Bone marrow (tissue), 2 donors: Measurements from ENCODE around the gene EFNA4.

ENCODE experiments used
- DNase-seq, 2 donors: peaks; one replicate each; lab custom pipeline; 2025; lab: John Stamatoyannopoulos, UW

Gene EFNA4

DNA sequence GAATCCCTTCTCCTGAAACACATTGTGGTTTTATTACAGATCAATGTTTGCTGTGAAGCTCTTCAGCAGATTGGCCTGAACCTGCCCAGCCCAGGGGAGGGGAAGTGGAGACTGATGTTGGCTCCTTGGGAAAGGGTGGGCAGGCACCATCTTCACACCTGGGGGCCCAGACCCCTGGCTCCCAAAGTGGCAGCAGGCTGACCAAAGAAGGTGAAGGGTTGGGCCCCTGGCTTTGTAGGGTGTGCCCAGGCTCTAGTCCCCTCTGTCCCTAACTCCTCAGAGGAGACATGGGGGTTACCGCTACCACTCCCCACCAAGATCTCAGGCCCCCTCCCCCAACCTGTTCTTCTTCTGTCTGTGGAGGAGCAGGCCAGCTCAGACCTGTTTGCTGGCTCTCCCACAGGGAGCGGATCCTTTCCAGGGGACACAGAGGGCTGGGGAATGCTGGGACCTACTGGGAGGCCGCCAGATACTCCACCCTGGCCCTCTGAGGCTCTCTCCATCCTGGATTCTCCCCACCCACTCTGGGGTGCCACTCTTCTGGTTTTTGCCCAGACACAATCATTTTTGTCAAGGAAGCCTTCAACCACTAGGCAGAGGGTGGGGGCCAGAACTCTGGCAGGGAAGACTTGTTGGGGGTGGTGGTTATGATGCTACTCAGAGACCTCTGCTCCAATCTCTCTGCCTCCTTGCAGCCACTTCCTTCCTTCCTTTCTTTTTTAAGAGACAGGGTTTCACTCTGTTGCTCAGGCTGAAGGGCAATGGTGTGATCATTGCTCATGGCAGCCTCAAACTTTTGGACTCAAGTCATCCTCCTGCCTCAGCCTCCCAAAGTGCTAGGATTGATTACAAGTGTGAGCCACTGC is 10.1 kb downstream of the EFNA4 start:
- DNase-seq: peak in 1 of 2 donors; percentile 66

DNA sequence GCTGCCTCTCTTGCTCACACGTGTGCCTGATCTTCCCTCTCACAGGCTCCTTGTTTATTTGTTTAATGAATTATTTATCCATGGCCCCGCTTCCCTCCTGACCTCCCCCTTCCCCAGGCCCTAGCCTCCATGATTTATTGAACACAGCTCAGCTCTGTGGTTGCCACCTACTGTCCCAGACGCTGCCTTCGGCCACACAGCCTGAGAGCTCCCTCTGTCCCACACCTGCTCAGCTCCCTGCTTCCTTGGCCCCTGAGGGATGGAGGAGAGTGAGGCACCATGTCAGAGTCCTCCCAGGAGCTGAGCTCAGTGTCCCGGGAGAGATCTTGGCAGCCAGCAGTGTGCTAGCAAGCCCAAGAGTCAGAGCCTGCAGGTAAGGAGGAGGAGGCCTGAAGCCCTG is 12.0 kb downstream of the EFNA4 start:
- no peak for DNase-seq

DNA sequence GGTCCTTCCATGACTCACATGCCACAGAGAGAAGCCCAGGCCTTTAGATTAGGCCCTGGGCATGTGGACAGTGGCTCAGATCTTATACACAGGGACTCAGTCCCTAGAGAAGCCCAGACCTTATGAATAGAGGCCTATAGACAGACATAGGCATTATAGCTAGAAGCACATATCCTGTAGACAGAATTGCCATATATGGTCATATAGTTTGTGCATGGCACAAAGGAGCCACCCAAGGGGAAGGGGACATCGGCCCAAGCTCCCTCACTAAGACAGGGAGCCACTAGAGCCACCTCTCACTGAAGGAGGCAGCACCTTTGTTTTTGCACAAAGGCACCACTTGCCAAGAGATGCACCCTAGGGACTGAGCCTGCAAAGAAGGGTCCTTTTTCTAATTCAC is 12.8 kb downstream of the EFNA4 start:
- no peak for DNase-seq

DNA sequence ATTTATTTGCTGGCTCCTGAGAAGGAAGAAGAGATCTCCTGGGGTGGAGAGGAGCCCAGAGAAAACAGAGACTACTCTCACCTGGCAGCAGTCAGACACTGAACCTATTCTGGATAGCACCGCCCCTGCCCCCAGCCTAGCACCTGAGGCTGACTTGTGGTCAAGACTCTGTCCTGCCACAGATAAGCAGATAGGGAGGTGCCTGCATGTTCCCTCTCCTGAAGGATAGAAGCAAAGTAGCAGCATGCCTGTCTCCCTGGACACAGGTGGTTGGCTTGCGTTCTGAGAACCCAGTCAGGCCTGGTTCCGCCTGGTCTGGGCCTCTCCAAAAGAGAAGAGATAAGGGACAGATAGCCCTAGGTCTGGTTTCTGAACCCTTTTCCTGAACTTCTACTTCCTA is 13.8 kb downstream of the EFNA4 start:
- DNase-seq: no peak

DNA sequence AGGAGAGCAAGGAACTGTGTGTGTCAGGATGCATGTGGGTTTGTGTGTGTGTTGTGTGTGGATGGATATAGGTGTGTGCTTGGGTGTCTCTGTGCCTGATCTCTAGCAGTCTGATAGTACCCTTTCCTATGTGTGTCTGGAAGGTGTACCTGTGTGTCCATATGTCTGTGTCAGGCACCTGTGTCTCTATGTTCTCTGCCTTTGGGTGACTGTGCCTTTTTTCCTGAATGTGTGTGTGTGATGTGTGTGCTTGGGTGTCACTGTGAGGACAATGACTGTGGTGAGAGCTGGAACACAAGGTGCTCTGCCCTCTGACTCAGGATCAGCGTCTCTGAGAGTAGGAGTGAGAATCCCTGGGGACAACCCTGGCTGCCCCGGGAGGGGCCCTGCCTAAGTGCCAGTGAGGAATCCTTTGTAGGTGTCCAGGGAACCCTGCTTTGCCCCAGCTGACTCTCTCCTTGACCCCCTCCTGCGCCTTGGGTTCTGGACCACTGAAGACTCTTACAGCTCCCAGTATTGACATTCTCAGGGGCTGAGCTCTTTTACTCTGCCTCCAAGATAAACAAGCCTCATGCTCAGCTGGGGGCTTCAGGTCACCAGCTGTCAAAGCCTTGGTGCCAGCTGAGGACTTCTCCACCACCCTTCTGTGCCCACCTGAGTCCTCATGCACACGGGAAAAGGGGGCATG is 14.4 kb downstream of the EFNA4 start:
- no peak for DNase-seq

DNA sequence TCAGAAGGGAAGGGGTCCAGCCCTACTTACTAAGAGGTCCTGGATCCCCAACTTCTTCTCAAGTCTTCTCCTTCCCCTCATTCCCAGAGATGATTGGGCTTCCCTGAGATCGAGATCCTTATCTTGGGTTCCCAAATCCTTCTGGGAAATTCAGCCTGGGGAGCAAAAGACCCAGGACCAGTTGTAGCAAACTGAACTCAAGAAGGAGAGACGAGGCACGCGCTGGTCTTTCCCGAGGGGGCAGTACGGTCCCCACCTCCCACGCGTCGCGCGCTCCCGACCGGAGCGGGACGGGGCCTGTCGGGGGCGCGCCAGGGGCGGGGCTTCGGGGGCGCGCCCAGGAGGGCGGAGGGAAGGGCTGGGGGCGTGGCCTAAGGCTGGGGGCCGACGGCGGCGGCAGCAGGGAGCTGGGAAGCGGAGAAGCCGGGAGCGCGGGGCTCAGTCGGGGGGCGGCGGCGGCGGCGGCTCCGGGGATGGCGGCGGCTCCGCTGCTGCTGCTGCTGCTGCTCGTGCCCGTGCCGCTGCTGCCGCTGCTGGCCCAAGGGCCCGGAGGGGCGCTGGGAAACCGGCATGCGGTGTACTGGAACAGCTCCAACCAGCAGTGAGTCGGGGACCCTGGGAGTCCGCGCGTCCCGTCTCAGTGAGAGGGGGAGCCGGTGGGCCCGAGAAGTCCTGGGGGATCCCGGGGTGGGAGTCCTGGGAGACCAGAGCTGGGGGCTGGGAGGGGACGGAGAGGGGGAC is 15.1 kb downstream of the EFNA4 start, which contains the start of gene EFNA3:
Gene EFNA3 (plus strand): TSS at position 369 of the 741 bp plus-strand sequence. CDS start 105 bp downstream, at position 474.
- no peak for DNase-seq

DNA sequence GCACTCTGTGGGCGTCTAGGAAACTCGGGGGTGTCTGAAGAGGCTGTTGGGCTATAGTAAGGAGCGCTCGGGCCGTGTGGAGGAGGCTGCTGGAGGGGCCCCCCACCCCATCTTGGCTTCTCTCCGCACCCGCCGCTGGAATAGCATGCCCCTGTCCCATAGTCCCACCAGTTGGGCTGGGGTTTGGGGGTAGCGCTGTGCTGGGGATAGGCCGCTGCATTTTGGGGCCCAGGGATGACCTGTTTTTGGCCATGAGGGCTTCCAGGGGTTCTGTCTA is 15.6 kb downstream of the EFNA4 start:
- no peak for DNase-seq

DNA sequence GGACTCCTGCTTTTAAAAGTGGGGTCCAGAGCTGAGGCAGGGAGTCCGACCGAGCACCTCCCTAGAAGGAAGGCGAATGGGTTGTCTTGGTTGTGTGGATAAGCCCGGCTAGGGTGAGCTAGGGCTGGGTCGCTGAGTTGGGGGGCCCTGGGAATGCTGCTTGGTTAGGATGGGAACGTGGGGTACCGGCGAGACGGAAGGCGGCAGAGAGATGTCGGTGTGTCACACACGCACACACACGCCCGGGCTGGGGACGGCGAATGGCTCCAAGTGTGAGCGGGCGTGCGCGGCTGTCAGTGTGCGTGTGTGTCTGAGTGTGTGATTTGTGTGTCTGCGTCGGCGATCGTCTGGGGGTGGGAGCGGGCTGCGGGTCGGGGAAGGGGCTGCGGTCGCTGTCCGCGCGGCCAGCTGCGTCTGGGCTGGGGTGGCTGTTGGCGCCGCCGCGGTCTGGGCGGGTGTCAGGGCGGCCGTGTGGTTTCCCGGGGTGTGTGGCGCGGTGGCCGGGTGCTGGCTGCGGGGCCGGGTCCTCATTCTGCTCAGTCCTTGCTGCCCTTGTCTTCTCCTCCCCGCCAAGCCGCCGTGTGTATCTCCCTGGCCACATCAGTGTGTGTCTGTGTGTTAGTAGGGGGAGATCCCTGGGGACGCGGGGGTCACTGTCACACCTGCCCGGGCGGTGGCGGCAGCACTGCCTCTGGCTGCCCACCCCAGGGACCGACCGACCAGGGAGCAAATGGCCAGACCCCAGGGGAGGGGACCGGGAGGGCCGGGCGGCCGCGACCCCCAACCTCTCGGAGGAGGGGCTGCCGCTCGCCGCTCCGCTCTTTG is 16.2 kb downstream of the EFNA4 start:
- DNase-seq: no peak

DNA sequence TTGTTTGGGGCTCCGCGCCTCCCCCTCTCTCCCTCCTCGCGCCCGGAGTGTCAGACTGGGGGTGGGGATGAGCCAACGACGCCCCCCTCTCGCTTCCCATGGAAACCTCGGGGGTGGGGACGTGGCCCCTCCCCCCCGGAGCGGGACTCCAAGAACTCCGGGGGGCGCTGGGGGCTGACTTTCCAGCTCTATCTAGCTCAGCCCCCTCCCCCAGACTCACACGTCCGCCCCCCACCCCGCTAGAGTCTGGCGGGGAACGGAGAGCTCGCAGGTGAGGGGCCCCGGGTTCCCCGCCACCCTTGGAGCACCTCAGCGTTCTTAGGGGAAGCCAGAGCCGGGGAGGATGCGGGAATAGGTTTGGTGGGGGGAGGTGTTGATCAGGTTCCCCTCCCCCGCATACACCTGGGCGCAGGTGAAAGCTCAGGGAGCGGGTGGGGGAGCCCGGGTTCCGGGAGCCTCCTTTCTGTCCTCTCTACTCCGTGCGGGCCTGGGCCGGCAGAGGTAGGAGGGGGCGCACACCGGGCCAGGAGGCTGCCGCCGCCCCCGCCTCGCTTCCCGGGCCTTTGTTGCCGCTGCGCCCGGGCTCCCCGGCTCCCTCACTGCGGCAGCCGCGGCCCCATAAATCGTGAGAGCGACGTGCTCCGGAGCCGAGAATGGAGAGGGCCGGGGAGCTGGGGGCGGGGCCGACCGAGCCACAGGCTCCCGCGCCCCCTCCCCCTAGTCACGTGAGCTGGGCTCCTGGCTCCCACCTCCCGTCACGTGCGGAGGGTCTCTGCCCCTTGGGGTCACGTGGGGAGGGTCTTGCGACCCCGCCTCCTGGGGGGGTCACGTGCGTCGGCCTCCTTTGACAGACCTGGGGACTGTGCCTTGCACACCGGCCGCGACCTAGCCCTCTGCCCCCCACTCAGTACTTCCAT is 17.0 kb downstream of the EFNA4 start:
- DNase-seq: no peak

DNA sequence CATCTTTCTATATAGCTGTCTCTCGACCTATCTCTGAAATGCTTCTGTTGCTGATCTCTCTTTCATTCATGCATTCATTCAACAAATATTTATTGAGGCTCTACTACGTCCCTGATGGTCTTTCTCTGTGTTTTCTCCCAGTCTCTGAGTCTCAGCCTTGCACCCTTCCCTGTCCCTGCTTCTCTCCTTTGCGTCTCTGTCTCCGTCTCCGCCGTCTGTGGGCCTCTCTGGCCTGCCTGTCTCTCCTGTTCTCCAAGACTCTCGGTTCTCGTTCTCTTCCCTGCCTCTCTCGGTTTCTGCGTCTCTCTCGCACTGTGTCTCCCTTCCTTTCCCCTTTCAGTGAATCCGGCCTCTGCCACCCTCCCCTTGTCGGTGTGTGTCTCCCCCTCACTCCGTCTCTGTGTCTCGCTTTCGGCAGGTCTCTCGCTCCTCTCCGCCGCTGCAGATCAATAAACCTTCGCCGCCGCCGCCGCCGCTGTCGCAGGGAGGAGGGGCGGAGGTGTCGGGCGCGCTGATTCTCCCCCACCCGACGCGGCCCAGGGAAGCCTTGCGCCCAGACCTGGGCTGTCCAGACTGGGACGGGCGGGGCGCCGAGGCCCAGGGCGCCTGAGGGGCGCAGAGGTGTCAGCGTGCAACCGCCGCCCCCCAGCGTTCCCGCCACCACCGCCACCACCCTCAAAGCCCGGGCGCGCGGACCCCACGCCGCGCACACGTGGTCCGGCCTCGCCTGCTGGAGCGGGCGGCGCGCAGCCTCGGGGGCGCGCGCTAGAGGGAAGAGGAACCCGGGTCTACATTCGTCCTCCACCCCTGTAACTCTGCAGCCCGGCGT is 18.1 kb downstream of the EFNA4 start:
- DNase-seq: no peak

DNA sequence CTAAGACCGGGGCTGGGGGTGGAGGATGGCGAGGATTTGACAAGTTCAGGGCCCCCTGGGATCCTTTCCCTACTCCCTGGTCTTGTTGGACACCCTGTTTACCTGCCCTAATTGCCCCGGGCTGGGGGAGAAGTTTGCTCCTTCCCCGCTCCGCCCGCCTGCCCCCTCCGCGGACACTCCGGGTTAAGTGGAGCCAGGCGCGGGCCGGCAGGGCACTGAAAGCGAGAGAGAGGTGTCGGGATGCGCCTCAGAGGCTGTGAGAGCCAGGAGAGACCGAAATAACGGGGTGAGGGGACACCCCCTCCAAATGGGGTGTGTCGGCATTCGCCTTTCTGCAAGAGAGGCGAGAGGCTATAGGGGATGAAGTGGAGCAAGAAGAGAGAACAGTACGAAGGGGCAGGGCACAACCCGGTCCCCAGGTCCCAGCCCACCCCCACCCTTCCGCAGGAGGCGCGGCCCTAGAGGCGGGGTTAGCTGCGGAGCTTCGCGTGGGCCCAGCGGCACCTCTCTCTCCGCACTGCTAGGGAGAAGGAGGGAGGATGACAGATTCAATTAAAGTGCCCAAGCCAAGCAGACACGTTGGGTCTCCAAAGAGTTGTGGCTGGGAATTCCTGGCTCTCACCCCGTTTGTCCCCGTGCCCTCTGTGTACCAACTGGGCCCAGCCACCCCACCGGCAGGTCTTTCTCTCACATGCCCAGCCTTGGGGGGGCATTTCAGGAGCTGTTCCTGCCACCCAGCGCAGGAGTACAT is 18.9 kb downstream of the EFNA4 start:
- DNase-seq: no peak

DNA sequence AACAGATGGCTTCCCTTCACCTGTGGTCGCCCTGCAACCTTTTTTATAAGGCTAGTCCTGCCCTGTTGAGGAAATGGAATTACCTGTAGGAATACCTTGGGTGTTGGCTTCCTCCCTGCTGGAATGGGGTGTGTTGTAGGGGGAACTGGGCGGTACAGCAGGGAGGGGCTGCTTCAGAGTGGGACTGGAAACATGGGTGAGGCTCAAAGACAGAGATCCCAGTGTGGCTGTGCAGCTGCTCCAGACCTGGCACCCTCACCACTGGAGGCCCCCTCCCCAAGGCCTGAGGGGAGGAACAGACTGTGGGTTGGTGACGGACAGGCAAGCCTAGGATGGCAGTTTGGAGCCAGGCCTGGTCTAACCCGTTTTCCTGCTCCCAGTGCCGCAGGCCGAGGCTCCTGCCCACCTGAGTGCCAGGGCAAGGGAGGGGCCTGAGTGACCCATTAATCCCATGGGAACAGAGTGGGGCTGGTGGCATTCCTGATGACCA is 19.6 kb downstream of the EFNA4 start:
- no peak for DNase-seq

DNA sequence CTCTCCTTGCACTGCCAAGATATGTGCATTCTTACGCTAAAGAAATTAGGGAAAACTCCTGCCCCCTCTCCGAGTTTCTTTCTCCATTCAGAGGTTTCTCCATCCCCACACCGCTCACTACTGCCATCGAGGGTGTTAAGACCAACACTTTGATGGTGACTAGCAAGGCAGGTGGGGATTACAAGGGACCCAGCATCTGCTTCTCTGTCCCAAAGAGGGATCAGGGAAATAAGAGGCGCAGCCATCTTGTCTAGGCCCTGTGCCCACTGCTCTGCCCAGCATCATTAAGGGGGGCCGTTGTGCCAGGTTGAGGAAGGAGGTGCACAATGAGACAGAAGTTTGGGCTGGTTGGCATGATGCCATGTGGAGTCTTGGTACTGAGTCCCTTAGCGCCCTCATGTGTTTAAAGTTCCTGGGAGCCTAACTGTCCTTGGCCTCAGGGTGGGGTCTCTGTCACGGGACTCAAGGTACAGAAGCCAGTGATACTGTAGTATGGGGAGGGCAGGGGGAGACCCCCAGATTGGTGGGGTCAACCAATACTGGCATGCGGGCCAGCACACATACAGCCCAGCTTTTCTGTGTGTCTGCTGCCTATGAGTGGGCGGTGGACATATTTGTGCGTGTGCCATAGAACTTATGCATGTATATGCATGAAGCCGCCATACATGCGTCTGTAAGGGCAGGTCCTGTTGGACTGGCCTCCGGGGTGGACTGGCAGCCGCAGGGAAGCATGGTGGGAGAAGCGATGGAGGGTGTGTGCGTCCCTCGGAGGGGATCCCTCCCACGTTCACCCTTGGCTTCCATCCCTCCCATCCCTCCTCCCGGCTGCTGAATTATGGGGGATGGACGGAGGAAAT is 20.6 kb downstream of the EFNA4 start:
- no peak for DNase-seq

DNA sequence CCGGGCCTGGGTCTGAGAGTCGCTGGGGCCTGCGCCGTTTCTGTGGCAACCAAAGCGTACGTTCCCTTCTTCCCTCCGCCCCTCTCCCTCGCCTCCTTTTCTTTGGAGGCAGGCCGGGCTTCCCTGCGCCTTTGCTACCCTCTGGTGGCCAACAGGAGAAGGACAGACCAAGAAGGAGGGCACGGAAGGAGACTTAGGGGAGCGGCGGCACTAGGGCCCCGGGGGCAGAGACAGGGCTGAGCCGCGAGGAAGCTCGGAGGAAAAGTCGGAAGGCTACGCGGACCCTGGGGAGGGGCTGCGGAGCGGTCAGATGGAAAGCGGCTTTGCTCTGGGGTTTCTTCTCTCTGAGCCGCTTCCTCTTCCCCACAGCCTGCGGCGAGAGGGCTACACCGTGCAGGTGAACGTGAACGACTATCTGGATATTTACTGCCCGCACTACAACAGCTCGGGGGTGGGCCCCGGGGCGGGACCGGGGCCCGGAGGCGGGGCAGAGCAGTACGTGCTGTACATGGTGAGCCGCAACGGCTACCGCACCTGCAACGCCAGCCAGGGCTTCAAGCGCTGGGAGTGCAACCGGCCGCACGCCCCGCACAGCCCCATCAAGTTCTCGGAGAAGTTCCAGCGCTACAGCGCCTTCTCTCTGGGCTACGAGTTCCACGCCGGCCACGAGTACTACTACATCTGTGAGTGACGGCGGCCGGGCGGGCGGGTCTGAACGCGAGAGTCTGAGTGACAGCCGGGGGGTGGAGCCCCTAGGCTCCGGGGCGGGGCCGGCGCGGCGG is 21.4 kb downstream of the EFNA4 start:
- peak; percentile 92 to 97 for DNase-seq

DNA sequence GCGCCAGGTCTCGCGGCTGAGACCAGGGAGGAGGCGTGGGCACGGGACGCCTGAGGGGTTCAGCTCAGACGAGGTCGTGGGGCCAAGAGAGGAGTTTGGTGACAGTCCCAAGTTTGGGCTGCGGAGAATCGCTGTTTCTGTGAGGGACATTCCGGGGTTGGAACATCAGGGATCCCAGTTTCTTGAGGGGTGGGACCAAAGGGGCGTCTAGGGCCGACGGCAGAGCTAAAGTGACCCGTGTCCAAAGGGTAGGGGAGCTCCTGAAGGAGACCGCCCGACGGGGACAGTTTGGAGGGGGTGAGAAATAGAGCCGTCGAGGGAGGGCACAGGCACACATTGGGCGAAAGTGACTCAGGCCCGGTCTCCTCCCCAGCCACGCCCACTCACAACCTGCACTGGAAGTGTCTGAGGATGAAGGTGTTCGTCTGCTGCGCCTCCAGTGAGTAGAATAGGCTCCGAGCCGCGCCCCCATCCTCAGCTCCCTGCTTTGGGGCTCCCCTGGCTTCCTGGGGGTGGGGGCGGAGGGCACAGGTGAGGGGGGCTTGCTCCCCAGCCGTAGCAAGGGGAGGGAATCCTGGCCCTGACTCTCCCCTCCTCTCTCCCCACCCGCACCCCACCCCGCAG is 22.1 kb downstream of the EFNA4 start:
- peak in 1 of 2 donors; percentile 57 for DNase-seq

DNA sequence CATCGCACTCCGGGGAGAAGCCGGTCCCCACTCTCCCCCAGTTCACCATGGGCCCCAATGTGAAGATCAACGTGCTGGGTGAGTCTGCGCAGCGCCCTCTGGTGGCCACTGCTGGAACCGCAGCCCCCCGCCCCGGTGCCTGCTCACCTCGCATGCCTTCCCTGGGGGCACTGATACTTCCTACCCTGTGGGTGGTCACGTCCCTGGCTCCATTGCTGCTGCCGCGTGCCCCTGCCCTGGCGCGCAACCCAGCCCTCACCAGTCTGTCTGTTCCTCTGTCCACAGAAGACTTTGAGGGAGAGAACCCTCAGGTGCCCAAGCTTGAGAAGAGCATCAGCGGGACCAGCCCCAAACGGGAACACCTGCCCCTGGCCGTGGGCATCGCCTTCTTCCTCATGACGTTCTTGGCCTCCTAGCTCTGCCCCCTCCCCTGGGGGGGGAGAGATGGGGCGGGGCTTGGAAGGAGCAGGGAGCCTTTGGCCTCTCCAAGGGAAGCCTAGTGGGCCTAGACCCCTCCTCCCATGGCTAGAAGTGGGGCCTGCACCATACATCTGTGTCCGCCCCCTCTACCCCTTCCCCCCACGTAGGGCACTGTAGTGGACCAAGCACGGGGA is 22.7 kb downstream of the EFNA4 start:
- peak; percentile 52 to 62 for DNase-seq
